ENCODE measurements around the gene UNC93A.
"Not testable (repeated sequence)": the region's sequence is repeated elsewhere in the genome, so short reads cannot be mapped to it uniquely, and the experiment has no call there.

UNC93A gene

DNA sequence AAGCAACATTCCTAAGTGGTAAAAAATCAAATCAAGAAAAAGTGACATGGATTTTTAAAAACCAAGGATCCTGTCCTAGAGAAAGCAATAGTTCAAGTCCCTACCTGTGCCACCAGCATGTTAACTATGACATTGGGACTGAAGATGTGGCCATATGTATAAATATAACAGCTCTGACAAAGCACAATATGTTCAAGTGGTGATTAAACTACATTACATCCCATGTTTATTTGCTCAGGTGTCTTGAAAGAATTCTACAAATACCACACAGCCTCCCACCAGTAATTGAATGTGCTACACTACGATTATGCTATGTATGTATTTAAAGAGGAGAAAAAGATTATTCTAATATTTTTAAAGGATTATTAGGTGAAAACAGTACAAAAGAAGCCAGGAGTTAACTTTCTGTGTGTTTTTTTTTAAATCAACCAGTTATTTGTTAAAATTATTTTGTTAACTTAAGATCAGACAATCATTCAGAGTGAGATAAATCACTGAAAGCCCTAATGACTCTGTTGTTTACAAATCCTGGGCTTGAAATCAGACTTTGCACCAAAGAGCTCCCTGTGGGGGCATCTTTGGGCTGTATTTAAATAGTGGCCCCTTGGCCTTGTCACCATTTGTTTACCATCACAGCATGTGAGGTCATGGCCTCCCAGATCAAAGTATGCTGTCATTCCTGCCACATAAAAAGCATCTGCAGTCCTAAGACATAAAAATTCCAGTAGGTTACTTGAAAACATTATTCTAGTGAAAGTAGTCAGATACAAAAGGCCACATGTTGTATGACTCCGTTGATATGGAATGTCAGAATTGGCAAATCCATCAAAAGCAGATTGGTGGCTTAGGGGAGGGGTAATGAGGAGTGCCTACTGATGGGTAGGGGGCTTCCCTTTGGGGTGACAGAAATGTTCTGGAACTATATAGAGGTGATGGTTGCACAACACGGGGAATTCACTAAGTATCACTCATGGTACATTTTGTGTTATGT is 50.8 kb downstream of the UNC93A start:
- no peak overlapping the region for H3K4me3 ChIP-seq
- in situ Hi-C loops (cut with MboI; ENCODE audit: low sequenced_read_pairs) = no loop called here

DNA sequence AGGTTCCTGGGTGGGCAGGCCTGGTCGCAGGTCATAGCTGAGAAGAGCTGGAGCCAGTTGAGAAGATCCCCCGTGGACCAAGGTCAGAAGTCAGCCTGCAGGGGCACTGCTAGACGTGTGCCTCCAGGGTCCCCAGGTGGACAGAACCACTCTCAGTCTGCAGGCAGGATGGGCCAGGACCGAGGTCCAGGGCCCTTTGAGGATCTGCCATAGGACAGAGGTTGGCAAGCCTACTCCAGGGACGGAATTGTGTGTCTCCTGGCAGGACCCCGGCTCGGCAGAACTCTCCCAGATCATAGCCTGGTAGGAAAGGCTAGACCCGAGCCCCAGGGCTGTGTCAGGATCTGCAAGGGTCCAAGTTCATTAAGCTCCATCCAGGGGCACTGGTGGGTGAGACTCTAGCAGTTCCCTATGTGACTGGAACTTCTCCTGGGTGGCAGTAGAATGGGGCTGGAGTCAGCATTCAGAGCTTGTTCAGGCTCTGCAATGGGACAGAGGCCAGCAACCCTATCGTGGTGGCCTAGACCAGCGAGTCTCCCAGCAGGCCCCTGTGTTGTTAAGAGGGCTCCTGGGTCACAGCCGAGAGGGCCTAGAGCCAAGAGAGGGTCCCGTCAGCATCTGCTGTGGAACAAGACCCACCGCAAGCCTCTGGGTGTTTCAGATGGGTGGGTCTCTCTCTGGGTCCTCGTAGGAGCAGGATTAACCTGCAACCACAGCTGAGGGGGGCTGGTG is 51.9 kb downstream of the UNC93A start:
- H3K36me3 ChIP-seq (replicated peaks) = no peaks in the 10 kb centered on the region
- in situ Hi-C loops (cut with MboI; ENCODE audit: low sequenced_read_pairs) = no loop called here
- H3K27me3 ChIP-seq (ENCODE audit: low read depth) = no peaks in the 10 kb centered on the region
- no peaks in the 10 kb centered on the region for H3K4me1 ChIP-seq
- H3K9me3 ChIP-seq = no peaks in the 10 kb centered on the region
- DNase-seq (ENCODE audit: low spot score in 2 of 2) = no peak
- no peak overlapping the region for H3K4me3 ChIP-seq

More for the DNA sequence above, 50.8 kb downstream of the UNC93A start:
- Histone ChIP-seq H3K9me3 (no peaks in the 10 kb centered on the region), H3K36me3 (replicated peaks) (no peaks in the 10 kb centered on the region), H3K4me1 (no peaks in the 10 kb centered on the region), H3K27me3 (ENCODE audit: low read depth) (no peaks in the 10 kb centered on the region)
- DNase-seq (ENCODE audit: low spot score in 2 of 2) = no peak

DNA sequence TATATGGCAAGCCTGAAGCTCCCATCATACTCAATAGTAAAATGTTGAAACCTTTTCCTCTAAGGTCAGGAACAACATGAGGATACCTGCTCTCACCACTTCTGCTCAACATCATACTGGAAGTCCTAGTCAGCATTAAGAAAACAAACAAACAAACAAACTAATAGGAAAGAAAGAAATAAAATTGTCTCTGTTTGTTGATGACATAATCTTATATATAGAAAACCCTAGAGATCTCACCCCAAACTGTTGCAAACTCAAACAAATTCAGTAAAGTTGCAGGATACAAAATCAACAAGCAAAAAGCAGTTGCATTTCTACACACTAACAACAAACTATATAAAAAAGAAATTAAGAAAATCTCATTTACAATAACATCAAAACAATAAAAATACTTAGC is 54.2 kb downstream of the UNC93A start:
- no peak for DNase-seq (ENCODE audit: low spot score in 2 of 2)
- H3K4me1 ChIP-seq = no peaks in the 10 kb centered on the region
- in situ Hi-C loops (cut with MboI; ENCODE audit: low sequenced_read_pairs) = no loop called here
- no peaks in the 10 kb centered on the region for H3K27me3 ChIP-seq (ENCODE audit: low read depth)
- no peaks in the 10 kb centered on the region for H3K36me3 ChIP-seq (replicated peaks)
- no peak overlapping the region for H3K4me3 ChIP-seq
- H3K9me3 ChIP-seq = no peaks in the 10 kb centered on the region

DNA sequence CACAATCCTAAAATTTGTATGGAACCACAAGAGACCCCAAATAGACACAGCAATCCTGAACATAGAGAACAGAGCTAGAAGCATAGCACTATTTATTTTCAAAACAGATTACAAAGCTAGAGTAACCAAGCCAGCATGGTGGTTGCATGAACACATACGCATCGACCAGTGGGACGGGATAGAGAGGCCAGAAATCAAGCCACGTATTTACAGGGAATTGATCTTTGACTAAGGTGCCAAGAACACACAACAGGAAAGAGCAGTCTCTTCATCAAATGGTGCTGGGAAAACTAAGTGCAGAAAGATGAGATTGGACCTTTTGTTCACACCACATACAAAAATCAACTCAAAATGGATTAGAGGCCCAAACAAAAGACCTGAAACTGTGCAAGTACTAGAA is 54.8 kb downstream of the UNC93A start:
- Histone ChIP-seq H3K27me3 (ENCODE audit: low read depth) (no peaks in the 10 kb centered on the region), H3K4me1 (peaks cover 1% of the 10 kb centered on the region; the same call in 1 of the 2 replicates), H3K4me3 (no peak overlapping the region), H3K36me3 (replicated peaks) (no peaks in the 10 kb centered on the region), H3K9me3 (no peaks in the 10 kb centered on the region)
- in situ Hi-C loops (cut with MboI; ENCODE audit: low sequenced_read_pairs) = no loop called here
- no peak for DNase-seq (ENCODE audit: low spot score in 2 of 2)

GRCh38 chr6:167347226-167347625 is 56.1 kb downstream of the UNC93A start:
- Histone ChIP-seq H3K27me3 (ENCODE audit: low read depth) (no peaks in the 10 kb centered on the region), H3K36me3 (replicated peaks) (no peaks in the 10 kb centered on the region), H3K9me3 (no peaks in the 10 kb centered on the region), H3K4me3 (no peak overlapping the region), H3K4me1 (peaks cover 6% of the 10 kb centered on the region; the same call in 1 of the 2 replicates)
- no peak for DNase-seq (ENCODE audit: low spot score in 2 of 2)
- in situ Hi-C loops (cut with MboI; ENCODE audit: low sequenced_read_pairs) = no loop called here

- Histone ChIP-seq H3K36me3 (replicated peaks) (no peaks in the 10 kb centered on the region), H3K9me3 (peaks cover 3% of the 10 kb centered on the region; the same call in 1 of the 2 replicates), H3K4me3 (no peak overlapping the region), H3K4me1 (peaks cover 6% of the 10 kb centered on the region; the same call in 1 of the 2 replicates), H3K27me3 (ENCODE audit: low read depth) (no peaks in the 10 kb centered on the region)
- DNase-seq (ENCODE audit: low spot score in 2 of 2) = no peak
- in situ Hi-C loops (cut with MboI; ENCODE audit: low sequenced_read_pairs) = loop anchor here (25.0 kb wide), 1 partner anchor 538 kb away; no protein-coding TSS in a partner anchor
These were observed 58.6 kb downstream of the UNC93A start for GRCh38 chr6:167349631-167350274.

- H3K9me3 ChIP-seq = peaks cover 3% of the 10 kb centered on the region; the same call in 1 of the 2 replicates
- DNase-seq (ENCODE audit: low spot score in 2 of 2) = no peak
- H3K4me1 ChIP-seq = peaks cover 6% of the 10 kb centered on the region; the same call in 1 of the 2 replicates
- H3K4me3 ChIP-seq = no peak overlapping the region
- H3K27me3 ChIP-seq (ENCODE audit: low read depth) = no peaks in the 10 kb centered on the region
- in situ Hi-C loops (cut with MboI; ENCODE audit: low sequenced_read_pairs) = loop anchor here (25.0 kb wide), 1 partner anchor 537 kb away; no protein-coding TSS in a partner anchor
- H3K36me3 ChIP-seq (replicated peaks) = no peaks in the 10 kb centered on the region
These were observed 59.2 kb downstream of the UNC93A start for GRCh38 chr6:167350275-167350696.

DNA sequence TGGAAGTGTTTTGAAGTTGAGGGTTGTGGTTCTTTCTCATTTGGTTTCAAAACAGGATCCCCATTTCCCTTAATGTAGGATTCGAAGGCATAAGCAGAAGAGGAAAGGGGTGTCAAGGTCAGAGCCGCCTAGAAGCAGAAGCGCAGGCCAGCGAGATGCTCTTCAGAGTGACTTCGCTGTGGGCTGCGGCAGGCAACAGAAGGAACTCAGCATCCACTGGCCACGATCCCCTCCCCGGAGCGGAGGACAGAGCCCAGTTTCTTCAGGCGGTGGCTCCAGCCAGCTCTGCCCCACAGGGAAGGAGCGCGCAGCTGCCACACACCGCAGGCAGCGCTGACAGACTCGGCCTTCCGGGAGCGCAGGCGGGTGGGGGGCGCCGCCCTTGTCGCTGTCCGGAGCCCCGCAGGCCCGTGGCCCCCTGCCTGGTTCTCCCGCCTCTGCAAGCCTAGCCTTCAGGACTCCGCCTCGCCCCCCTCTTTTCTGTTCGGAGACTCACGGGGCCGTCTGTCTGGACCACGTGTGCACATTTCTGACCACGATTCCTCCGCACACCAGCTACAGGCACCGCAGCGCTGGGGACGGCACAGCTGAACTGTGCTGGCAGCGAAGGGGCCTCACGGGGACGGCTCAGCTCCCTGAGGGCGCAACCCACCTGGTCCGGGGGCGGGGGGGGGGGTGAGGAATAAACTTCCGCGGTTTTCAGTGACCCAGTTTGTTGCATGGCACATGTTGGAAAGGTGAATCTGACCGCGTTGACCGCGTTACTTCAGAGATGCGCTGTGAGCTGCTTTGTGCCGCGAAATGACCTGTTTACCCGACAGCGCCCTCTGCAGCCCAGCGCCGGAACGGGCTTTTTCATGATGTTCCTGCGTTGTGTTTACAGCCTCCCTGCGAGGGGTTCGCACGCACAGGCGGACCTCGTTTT is 59.9 kb downstream of the UNC93A start:
- no peaks in the 10 kb centered on the region for H3K36me3 ChIP-seq (replicated peaks)
- peak overlapping the region; percentile 26 for H3K4me3 ChIP-seq
- peaks cover 6% of the 10 kb centered on the region; the same call in 1 of the 2 replicates for H3K4me1 ChIP-seq
- peaks cover 3% of the 10 kb centered on the region; the same call in 1 of the 2 replicates for H3K9me3 ChIP-seq
- H3K27me3 ChIP-seq (ENCODE audit: low read depth) = no peaks in the 10 kb centered on the region
- DNase-seq (ENCODE audit: low spot score in 2 of 2) = peak; percentile 61 to 91
- in situ Hi-C loops (cut with MboI; ENCODE audit: low sequenced_read_pairs) = loop anchor here (25.0 kb wide), 1 partner anchor 536 kb away; no protein-coding TSS in a partner anchor

DNA sequence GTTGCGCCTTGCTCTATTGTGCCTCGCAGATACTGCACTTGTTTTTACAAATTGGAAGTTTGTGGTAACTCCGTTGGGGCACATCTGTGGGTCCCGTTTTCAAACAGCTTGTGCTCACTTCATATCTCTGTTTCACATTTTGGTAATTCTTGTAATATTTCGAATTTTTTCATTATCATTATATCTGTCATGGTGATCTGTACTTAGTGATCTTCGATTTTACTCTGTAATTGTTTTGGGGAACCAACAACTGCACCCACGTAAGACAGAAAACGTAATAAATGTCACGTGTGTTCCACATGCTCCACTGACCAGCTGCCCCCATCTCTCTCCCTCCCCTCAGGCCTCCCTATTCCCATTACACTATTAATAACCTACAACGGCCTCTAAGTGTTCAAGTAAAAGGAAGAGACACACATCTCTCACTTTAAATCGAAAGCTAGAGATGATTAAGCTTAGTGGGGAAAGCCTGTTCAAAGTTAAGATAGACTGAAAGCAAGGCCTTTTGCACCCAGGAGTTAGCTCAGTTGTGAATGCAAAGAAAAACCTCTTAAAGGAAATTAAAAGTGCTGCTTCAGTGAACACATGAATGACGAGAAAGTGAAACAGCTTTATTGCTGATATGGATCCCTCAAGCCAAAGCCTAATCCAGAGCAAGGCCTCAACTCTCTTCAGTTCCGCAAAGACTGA is 60.7 kb downstream of the UNC93A start:
- peaks cover 3% of the 10 kb centered on the region; the same call in 1 of the 2 replicates for H3K9me3 ChIP-seq
- no peak overlapping the region for H3K4me3 ChIP-seq
- H3K27me3 ChIP-seq (ENCODE audit: low read depth) = no peaks in the 10 kb centered on the region
- no peaks in the 10 kb centered on the region for H3K36me3 ChIP-seq (replicated peaks)
- in situ Hi-C loops (cut with MboI; ENCODE audit: low sequenced_read_pairs) = loop anchor here (25.0 kb wide), 1 partner anchor 536 kb away; no protein-coding TSS in a partner anchor
- DNase-seq (ENCODE audit: low spot score in 2 of 2) = no peak
- peaks cover 8% of the 10 kb centered on the region for H3K4me1 ChIP-seq

DNA sequence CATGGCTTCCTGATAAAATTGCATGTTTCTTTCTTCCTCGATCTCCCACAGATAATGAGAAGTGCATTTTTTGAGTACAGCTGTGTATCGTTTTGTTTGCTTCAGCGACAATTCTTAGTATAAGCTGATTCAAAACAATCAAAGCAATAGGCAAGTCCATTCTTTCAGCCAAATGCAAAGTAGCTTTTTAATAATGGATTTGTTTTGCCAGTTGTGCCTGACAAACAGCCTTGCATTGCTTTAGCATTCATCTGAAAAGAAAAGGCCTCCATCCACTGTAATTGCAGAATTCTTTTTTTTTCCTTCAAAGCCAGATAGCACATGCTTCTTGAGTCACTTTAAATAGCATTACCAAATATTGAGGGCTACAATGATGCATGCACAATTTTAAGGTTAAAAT is 65.8 kb downstream of the UNC93A start:
- DNase-seq (ENCODE audit: low spot score in 2 of 2) = no peak
- Histone ChIP-seq H3K4me3 (no peak overlapping the region), H3K4me1 (peaks cover 7% of the 10 kb centered on the region), H3K27me3 (ENCODE audit: low read depth) (no peaks in the 10 kb centered on the region), H3K9me3 (peaks cover 3% of the 10 kb centered on the region; the same call in 1 of the 2 replicates), H3K36me3 (replicated peaks) (no peaks in the 10 kb centered on the region)
- in situ Hi-C loops (cut with MboI; ENCODE audit: low sequenced_read_pairs) = loop anchor here (25.0 kb wide), 1 partner anchor 530 kb away; no protein-coding TSS in a partner anchor

DNA sequence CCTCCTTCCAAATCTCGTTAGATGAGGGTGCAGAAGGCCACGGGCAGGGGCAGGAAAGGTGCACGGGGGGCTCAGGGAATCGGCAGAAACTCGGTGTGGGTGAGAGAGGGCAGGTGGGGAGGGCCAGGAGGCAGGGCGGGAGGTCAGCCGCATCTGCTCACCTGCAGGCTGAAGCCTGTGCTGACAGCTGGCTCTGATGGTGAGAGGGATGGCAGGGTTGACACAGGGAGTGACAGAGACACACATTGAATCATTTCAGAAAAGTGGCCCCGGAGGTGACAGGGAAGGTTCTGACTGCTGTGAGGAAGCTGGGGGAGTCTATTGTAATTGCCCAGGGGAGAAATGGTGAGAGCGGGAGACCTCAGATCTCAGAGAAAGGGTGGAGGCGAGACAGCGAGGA is 67.3 kb downstream of the UNC93A start:
- not testable (repeated sequence) for H3K9me3 ChIP-seq; H3K4me3 ChIP-seq; H3K27me3 ChIP-seq (ENCODE audit: low read depth); H3K4me1 ChIP-seq; H3K36me3 ChIP-seq (replicated peaks); DNase-seq (ENCODE audit: low spot score in 2 of 2)
- in situ Hi-C loops (cut with MboI; ENCODE audit: low sequenced_read_pairs) = loop anchor here (25.0 kb wide), 1 partner anchor 529 kb away; no protein-coding TSS in a partner anchor

- H3K4me1 ChIP-seq; H3K36me3 ChIP-seq (replicated peaks); H3K9me3 ChIP-seq; DNase-seq (ENCODE audit: low spot score in 2 of 2); H3K4me3 ChIP-seq; H3K27me3 ChIP-seq (ENCODE audit: low read depth): not testable (repeated sequence)
- in situ Hi-C loops (cut with MboI; ENCODE audit: low sequenced_read_pairs) = loop anchor here (25.0 kb wide), 1 partner anchor 526 kb away; no protein-coding TSS in a partner anchor
These were observed 70.1 kb downstream of the UNC93A start for GRCh38 chr6:167361170-167361569.
